Measurements from ENCODE around the gene KRABD2.

The KRABD2 gene

DNA sequence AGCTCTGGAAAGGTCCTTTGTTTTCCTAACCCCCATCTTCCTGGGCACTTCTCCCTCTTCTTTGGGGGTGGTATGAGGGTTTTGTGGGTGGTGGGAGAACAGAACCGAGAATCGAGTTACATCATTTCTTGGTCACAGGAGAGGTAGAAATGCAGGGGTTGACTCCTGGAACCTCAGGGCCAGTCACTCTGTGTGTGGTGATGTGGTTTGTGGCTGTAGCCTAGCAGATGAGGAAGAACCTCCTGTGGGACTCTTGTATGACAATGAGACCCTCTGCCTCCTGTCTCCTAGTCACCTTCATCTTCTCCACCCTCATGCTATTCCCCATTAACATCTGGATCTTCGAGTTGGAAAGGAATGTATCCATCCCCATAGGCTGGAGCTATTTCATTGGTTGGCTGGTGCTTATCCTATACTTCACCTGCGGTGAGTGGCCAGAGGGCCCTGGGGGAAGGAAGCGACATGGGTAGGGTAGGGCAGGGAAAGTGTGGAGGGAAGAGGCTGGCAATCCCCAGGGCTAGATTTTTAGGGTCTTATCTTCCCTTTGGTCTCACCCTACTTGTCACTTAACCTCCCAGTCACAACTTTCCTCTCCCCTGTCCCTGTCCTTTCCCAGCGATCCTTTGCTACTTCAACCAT, 31.3 kb downstream of the KRABD2 start:
- H3K4me1 ChIP-seq, result no peaks in the 10 kb centered on the region
- H3K27me3 ChIP-seq, result peaks cover 0 to 27% (median 3%) of the 10 kb centered on the region in 7 donors
- no peak overlapping the region for H3K27ac ChIP-seq
- DNase-seq (no peak), ATAC-seq (no peak)
- H3K36me3 ChIP-seq, result no peaks in the 10 kb centered on the region
- intact Hi-C loops (cut with DNase I), result no loop called here
- 67 to 68% methylated on average over 6 of the region's 6 CpGs for WGBS, 2 donors
- H3K9me3 ChIP-seq, result no peaks in the 10 kb centered on the region
- TF ChIP-seq CTCF (IDR thresholded peaks at IDR 0.05), result no peak
- H3K4me3 ChIP-seq, result no peak overlapping the region

- peaks cover 0 to 10% (median 0%) of the 10 kb centered on the region in 9 donors for H3K4me1 ChIP-seq
- WGBS, 2 donors, result 60 to 74% methylated on average over 4 of the region's 4 CpGs
- H3K27ac ChIP-seq, result no peak overlapping the region
- no peak overlapping the region for H3K4me3 ChIP-seq
- no peaks in the 10 kb centered on the region for H3K9me3 ChIP-seq
- DNase-seq, result no peak
- no peak for ATAC-seq
- intact Hi-C loops (cut with DNase I), result no loop called here
- no peak for TF ChIP-seq CTCF (IDR thresholded peaks at IDR 0.05)
- H3K27me3 ChIP-seq, result peaks cover 0 to 8% (median 0%) of the 10 kb centered on the region in 7 donors
- no peaks in the 10 kb centered on the region for H3K36me3 ChIP-seq
Measured at GRCh38 chr17:8341456-8341855, 35.0 kb downstream of the KRABD2 start.

GRCh38 chr17:8339540-8339939, 37.0 kb downstream of the KRABD2 start, which contains the start of gene ODF4:
Gene ODF4, plus strand, starts transcription at chr17:8339840. Its CDS starts 212 bp downstream, at chr17:8340052.
- Histone ChIP-seq H3K4me1 (peaks cover 0 to 10% (median 0%) of the 10 kb centered on the region in 9 donors), H3K4me3 (no peak within 1 kb of the TSS), H3K27ac (no peak within 1 kb of the TSS), H3K9me3 (no peaks in the 10 kb centered on the region), H3K36me3 (no peaks in the 10 kb centered on the region), H3K27me3 (no peaks in the 10 kb centered on the region)
- 88 to 92% methylated on average over 2 of the region's 2 CpGs for WGBS, 2 donors
- no peak for DNase-seq
- TF ChIP-seq CTCF (IDR thresholded peaks at IDR 0.05), result no peak
- ATAC-seq, result no peak
- intact Hi-C loops (cut with DNase I), result no loop called here

DNA sequence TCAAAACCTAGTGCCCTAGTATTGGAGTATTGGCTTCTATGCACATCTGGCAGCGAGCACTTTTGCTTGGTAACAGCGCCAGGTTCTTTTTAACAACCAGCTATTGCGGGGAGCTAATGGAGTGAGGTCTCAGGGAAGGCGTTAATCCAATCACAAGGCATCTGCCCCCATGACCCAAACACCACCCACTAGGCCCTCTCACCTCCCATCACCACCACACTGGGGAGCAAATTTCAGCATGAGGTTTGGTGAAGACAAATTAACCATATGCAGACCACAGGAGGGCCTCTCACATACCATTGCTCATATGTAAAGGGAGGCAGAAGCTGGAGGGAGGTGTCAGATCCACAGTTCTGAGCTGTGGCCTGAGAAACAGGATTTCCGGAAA, 37.8 kb downstream of the KRABD2 start:
- peaks cover 0 to 10% (median 0%) of the 10 kb centered on the region in 9 donors for H3K4me1 ChIP-seq
- intact Hi-C loops (cut with DNase I), result no loop called here
- DNase-seq (no peak), ATAC-seq (no peak)
- no peaks in the 10 kb centered on the region for H3K9me3 ChIP-seq
- no peaks in the 10 kb centered on the region for H3K36me3 ChIP-seq
- H3K4me3 ChIP-seq, result no peak overlapping the region
- 83 to 88% methylated on average over 5 of the region's 5 CpGs for WGBS, 2 donors
- no peaks in the 10 kb centered on the region for H3K27me3 ChIP-seq
- no peak overlapping the region for H3K27ac ChIP-seq
- TF ChIP-seq CTCF (IDR thresholded peaks at IDR 0.05), result no peak

Data from heart right ventricle (tissue), 16 donors.